GM12801 (cell line): ENCODE results near the gene DNM1L.

Experiments
- TF ChIP-seq, protein P1 (sequence below): IDR thresholded peaks from one replicate; pipeline ENCODE4 v1.5.1; 2011; ENCODE audit warnings: control low read depth; ENCODE audit not compliant: insufficient read length; ENCODE audit errors: extremely low read depth

DNM1L gene

DNA sequence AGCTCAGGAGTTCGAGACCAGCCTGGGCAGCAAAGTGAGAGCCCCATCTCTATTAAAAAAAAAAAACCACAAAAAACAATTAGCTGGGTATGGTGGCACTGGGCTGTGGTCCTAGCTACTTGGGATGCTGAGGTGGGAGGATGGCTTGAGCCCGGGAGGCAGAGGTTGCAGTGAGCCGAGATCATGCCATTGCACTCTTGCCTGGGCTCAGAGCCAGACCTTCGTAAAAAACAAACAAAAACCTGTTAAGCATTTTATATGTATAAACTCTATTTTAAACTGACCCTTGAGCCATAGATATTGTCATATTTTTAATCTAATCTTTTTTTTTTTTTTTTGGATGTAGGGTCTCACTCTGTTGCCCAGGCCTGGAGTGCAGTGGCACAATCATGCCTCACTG is 35.7 kb downstream of the DNM1L start:
- TF ChIP-seq, protein P1, sequence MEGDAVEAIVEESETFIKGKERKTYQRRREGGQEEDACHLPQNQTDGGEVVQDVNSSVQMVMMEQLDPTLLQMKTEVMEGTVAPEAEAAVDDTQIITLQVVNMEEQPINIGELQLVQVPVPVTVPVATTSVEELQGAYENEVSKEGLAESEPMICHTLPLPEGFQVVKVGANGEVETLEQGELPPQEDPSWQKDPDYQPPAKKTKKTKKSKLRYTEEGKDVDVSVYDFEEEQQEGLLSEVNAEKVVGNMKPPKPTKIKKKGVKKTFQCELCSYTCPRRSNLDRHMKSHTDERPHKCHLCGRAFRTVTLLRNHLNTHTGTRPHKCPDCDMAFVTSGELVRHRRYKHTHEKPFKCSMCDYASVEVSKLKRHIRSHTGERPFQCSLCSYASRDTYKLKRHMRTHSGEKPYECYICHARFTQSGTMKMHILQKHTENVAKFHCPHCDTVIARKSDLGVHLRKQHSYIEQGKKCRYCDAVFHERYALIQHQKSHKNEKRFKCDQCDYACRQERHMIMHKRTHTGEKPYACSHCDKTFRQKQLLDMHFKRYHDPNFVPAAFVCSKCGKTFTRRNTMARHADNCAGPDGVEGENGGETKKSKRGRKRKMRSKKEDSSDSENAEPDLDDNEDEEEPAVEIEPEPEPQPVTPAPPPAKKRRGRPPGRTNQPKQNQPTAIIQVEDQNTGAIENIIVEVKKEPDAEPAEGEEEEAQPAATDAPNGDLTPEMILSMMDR = no peak

DNA sequence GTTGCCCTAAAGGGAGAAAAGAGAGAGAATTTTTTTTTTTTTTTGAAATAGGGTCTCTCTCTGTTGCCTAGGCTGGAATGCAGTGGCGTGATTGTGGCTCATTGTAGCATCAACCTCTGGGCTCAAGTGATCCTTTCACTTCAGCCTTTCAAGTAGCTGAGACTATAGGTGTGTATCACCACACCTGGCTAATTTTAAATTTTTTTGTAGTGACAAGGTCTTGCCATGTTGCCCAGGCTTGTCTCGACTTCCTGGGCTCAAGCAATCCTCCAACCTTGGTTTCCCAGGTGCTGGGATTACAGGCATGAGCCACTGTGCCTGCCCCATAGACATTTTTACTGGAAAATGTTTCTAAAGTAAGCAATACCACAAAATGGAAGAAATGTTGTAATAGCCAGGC is 39.8 kb downstream of the DNM1L start:
- TF ChIP-seq, protein P1 = no peak

DNA sequence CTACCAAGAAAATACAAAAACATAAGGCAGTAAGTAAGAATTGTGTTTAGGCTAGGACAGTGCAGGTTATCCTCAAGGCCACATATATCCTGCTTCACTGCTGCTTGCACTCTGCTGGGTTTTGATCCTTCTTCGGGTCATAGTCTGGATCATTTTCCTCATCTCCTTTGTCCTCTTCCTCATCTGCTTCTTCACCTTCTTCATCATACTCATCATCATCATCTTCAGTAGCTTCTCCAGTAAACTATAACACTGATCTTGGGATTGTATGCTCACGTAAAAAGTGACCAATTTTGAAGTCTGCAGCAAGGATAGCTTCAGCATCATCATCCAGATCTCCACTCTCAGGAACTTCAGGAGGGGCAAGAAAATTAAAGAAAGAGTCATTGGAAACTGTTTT is 47.2 kb downstream of the DNM1L start:
- TF ChIP-seq, protein P1 = no peak

DNA sequence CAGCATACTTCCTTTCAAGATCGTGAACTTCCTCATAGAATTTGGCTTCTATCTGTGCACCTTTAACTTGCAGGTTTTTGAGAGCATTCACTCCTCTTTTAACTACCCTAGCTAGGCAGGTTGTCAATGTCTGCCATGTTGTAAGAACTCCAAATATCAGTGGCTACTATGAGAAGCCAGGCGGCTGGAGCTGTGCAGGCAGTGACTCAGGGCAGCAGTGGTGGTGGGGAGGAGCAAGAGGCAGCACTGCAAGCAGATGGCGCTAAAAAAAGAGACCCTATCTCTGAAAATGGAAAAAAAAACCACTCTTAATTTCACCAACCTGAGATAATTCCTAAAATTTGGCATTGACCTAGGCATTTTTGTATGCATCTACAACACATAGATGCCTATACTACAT is 48.1 kb downstream of the DNM1L start:
- TF ChIP-seq, protein P1 = no peak

DNA sequence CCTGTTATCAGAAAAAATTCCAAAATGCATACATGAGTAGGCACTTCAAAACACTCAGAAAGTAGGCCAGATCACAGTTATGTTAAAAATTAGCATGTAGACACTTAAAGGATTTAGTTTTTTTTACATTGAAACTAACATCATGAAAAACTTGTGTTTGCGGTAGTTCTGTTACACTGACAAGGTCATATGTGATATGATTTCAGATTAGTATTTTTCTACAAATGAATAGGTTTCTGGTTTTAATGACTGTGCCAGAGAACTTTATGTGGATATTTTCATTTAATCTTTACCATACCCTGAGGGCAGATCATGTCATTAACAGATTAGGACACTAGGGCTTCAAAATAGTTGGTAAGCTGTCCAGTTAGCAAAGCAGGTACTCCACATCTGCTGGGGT is 55.9 kb downstream of the DNM1L start:
- TF ChIP-seq, protein P1 = no peak

DNA sequence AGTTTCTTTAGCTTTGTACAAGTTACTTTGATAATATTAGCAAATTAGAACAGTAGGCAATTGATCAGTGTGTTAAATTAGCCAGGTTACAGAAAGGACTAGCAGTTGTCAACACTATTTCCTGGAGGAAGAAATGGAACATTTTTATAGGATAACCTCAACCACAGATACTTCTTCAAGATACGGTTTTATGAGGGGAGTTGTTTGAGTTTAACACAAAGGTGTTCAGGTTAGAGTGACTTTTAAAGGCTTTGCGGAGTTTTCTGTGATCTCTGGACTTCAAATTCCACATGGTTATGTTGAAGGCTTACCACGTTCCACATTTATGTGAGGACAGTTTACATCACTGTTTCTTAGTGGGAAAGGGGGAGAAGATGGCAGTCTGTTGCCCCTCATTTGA is 57.3 kb downstream of the DNM1L start:
- TF ChIP-seq, protein P1 = no peak

DNA sequence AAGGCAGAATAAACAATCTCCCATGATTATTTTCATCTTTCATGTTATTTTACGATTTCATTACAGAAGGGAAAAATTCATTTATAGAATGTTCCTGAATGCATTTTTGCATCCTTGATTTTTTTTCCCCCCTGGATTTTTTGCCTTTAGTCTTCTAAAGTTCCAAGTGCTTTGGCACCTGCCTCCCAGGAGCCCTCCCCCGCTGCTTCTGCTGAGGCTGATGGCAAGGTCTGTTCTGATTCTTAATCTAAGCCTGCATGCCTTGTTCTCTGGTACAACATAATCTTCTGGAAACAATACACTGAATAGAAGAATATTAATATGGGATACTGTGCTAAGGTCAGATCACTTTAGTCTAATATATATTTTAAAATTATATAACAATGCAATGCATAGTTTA is 58.6 kb downstream of the DNM1L start:
- TF ChIP-seq, protein P1 = no peak

DNA sequence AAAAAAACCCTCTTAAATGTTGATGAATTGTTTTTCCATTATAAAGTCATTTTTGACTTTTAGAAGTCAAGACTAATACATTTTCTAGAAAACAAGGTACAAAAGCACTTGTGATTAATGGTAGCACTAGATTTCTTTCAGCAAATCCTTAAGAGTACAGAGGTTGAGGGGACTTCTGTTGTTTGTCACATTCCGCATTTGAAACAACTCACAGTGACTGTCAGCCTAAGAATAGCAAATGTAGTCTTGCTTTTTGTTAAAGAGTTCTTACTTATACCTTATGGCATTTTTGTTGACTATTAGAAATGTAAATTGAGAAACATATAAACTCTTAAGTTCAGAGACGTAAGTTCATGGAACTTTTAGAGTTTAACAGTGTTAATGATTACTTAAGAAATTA is 60.2 kb downstream of the DNM1L start:
- TF ChIP-seq, protein P1 = no peak
